GM19035 (cell line): ENCODE measurements around the gene PCDH9.
"Not testable (repeated sequence)": the region's sequence is repeated elsewhere in the genome, so short reads cannot be mapped to it uniquely, and the experiment has no call there.

Source experiments
- ATAC-seq: cut with Tn5 transposase; IDR thresholded peaks from one replicate; pipeline ENCODE4 v1.9.1; 2021; ENCODE audit not compliant: unreplicated experiment

The PCDH9 gene

DNA sequence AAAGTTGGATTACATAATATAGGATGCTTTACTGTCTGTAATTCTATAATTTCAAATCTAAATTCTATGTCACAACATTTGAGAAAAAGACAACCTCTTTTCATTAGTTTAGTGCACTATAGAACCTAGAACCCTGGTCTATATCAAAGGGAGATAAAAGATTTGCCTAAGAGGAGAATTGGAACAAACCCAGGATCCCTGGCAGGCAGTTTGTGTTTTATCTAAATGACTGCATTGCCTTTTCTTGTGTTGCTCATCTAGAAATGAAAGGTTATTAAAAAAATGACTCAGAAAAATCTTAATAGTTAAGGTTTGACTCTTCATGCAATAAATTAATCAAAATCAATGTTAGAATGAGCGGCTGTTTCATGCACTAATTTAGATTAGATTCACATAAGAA lies 96.7 kb downstream of the PCDH9 start:
- no peak for ATAC-seq

DNA sequence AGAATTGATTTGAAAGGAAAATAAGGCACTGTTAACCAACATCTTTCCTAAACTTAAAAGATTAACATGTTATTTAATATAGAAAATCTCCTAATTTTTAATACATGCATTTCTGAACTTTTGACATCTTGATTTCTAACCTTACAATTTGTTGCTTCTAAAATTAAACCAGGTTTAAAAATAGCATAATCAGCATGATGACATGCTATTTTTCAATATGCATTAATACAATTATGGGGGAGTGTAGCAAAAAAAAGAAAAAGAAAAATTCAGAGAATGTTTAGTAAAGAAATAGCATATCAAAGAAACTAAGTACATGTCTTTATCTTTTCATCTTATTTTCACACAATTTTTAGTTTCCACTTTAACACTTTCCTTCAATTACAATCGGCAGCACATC lies 98.7 kb downstream of the PCDH9 start:
- no peak for ATAC-seq

DNA sequence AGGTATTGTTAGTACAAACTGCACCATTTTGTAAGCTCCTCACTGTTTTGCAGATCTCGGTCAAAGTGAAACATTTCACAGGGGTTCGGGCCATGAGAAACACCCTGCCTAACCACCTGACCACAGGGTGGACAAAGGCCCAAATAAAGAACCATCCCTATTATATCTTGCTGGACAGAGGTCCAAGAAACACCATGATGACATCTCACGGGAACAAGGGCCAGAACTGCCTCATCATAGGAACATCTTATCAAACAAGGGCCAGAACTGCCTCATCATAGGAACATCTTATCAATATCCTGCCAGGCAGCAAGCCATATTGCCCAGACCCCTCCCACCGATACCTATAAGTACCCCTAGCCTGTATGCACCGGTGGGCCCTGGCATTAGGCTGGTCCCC lies 99.7 kb downstream of the PCDH9 start:
- ATAC-seq: no peak

DNA sequence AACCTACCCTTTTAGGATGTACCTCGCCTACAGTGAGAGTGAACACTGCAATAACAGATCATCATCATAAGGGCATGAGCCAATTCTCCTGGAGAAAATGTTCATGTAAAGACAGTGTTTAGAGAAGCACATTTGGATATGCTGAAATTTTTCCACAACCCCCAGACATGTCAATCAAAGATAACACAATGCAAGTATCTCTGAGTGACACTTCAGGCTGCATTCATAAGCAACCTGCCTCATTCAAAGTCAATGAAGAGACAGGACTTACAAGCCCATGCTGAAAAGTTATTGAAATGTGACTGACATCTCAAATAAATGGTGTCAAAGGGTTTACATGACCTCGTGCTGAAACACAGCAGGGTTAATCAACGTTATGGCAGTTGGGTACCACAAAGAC lies 102.0 kb downstream of the PCDH9 start:
- ATAC-seq: no peak

DNA sequence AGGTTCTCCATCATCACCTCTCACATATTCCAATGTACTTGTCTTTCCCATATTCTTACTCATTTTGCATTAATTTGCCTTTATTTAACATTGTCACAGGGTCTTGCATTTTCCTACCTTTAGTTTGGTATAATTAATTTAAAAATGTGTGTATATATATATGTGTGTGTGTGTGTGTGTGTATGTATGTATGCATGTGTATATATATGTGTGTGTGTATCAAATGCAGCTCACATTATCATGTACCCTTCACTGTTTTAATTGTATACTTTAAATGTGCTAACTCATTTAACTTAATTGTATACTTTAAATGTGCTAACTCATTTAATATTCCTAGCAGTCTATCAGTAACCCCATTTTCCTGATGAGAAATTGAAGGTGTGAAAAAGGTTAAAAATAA lies 104.5 kb downstream of the PCDH9 start:
- no peak for ATAC-seq

DNA sequence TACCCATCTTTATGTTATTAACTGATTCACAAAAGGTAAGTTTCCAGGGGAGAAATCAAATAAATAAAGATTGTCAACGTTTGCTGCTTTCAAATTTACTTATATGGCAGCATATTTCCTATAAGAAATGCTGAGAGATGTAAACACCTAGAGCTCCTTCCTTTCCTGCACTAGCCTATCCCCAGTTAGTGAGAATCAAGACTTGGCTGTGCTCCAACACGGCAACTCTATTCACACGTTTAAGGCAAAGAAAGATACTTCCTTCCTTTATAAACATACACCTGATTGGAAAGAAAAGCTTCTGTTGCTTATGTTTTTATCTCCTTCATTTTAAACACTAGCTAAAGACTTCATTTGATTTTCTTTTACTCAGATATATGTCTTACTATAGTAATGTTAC lies 107.0 kb downstream of the PCDH9 start:
- ATAC-seq: no peak

DNA sequence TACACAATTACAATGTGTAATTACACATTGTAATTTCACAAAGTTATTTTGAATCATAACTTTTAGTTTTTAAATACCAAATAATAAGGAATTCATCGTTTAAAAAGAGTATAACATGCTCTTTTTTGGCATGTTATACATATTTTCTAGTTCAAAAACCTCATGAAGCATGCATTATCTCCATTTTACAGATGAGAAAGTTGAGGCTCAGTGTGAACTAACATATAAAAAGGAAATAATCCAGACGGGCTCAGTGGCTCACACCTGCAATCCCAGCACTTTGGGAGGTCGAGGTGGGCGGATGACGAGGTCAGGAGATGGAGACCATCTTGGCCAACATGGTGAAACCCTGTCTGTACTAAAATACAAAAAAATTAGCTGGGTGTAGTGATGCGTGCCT lies 107.9 kb downstream of the PCDH9 start:
- no peak for ATAC-seq

DNA sequence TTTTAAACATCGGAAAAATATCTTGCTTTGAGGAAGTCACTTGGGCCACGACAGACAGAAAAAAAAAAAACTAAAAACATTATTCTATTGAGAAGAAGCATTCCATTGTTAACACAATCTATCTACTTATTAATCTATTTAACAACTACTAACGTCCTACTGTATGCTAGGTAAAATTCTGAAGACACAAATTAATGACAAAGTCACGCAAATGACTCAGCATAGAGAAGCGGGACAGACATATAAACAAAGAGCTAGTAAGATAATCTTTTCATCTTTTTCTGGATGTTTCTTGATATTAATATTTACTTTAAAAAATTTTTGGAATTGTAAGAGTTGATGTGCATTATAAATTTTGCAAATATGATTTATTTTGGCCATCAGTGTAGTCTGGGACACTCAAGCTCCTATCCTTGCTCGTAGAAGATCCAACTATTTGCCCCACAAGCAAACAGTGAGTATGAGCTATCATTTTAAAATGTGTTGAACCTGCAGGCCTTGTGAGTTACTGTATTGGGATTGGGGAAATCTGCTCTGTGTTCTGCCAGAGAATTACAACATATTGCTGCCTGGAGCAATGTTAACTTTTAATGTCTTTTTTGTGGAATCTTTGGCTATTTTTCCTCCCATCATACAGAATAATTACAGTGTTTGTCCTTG lies 109.1 kb downstream of the PCDH9 start:
- no peak for ATAC-seq

DNA sequence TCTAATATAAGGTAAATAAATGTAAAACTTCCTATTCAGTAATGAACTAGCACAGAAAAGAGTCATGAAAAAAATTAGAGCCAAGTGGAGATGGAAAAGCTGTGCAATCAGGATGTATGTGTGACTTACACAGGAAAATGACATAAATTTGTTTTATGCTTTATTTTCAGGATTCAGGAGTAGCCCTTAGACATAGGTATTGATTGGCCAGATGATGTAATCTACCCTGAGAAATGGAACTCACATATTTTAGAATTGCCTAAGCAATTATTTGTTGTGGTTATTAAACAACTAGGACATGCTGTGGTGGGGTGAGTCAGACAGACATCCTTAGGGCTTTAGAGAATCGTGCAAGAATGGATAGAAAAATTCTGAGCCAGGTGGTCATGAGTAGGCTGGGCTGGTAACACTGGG lies 110.6 kb downstream of the PCDH9 start:
- no peak for ATAC-seq

DNA sequence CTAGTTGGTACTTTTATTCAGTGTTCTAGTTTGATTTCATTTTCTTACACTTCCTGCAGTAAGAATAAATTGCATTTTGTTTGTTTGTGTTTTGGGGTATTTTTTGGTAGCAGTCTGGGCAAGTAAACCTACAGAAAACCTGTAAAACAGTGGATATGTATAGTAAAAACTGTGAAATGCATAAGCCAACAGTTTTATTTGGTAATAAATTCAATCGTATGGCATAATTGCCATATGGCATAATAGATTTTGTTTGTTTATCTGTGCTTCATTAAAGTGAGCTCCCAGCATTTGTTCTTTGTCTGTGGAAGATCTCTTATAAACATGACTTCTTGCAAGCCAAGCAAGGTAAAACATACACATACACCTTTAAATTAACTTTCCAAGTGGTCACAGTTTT lies 111.9 kb downstream of the PCDH9 start:
- no peak for ATAC-seq

DNA sequence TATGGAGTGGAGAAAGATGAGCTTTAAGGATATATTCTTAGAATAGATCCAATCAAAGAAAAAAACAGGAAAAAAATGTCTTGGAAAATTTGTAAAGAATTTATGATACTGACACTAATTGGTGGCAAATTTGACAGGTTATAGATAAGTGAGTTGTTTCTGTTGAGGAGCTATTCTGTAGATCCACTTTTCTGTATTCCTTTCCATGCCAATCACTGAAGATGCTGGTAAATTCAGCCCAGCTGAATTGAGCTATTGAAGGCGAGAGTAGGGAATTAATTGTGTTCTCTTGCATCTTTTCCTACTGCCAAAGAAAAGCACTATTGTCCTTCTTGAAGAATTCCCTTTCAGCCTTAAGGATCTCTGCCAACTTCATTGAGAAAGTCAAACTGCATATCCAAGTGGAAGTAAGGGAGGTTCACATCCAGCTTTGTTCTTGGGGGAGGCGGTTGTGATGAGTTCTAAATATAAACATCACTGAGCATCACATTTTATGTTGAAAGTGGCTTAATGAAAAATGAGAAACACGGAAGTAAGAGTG lies 113.1 kb downstream of the PCDH9 start:
- ATAC-seq: no peak

DNA sequence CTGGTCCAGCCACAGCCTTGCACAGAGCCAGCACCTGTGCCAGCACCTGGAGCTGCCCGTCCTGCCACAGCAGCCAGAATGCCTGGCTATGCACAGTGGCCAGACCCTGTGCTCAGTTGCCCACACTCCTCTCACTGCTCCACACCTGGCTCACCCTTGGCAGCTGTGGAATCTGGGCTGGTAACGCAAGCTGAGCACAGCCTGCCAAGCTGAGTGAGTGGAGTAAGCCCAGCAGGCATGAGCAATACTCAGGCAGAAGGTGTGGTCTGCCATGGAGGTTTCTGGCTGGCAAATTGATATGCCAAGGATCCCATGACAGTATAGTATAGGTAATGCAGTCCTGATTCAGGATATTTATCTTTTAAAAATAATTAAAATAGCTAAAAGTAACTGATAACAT lies 122.2 kb downstream of the PCDH9 start:
- no peak for ATAC-seq

DNA sequence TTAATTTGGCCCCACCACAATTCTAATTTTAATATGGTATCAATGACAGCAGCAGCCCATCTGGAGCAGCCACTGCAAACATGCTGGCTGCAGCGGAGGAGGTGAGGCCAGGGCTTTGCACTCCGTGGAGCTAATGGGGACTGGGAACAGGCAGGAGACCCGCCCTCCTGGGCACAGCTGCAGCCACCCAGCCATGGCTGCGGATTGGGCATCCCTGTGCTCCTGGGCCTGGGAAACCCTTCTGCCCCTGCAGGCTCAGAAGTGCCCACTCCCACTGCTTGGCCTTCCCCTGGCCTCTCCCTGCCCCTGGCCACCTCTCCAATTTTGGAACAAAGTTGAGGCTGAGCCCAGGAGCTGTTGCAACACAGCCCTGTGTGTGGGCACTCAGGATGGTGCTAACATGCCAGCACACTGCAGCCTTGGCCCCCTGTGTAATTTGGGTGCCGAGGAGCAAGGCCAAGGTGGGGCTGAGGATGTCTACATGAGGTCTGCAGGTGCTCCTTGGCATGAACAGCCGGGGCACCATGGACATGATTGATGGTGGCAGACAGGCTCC lies 123.6 kb downstream of the PCDH9 start:
- no peak for ATAC-seq

DNA sequence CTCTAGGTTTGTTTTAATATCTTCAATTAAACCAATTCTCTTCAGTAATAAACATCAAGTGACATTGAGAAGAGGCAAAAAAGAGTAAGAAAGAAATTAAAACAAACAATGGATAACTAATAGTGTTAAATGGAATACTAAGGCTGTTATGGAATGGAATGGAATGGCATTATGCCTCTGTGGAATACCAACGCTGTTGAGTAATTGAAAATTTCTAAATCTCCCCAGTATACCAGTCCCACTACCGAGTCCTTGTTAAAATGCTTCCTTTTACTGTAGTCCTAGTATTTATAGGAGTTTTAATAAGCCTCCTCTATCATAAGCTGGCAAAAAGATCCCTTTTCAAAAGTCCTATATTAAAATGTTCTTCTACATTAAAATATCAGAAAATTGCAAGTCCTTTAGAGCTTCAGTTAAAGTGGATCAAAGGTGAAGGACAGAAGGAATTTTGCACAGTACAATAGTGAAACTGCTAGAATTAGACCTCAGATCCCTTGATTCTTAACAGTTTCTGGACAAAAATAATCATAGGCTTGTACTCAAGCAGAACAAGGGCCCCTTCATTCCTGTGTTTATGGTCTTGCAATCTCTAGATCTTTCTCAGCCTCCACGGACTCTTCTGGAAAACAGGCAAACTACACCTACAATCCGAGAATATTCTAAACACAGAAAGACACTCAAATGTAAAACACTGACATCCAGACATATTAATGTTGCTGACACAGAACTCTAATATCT lies 128.2 kb downstream of the PCDH9 start:
- ATAC-seq: no peak

DNA sequence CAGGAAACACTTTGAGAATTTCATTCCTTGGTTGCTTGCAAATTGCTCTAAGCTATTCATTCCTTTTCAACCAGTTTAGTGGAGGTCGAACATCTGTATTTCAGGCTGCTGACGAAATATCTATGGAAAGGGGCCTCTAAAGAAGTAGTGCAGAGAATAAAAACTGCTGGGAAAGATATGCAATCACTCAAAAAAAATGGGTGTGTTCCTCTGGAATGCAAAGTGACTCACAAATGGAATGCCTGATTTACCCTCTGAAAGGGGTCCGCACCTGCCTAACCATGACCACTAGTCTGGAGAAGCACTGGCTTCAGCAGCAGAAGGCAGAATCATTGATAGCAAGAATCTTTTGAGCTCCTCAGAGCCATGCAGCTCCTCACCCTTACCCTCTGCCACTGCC lies 129.4 kb downstream of the PCDH9 start:
- ATAC-seq: no peak

DNA sequence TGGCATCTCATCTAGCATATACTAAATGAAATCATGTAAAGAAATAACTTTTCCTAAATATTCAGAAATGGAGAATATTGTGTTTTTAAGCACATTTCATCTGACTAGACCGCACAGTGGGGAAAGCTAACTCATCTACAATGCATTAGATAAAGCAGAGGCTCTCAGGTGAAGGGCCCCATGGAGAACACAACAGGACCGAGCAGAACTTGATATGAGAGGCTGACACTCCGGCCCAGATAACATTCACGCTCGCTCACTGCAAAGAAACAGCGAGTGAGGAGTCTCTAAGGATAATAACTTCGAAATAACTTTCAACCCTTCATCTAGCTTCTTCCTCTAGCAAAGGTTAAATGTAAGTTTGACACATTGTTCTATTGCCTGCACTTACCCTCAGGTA lies 130.6 kb downstream of the PCDH9 start:
- no peak for ATAC-seq

DNA sequence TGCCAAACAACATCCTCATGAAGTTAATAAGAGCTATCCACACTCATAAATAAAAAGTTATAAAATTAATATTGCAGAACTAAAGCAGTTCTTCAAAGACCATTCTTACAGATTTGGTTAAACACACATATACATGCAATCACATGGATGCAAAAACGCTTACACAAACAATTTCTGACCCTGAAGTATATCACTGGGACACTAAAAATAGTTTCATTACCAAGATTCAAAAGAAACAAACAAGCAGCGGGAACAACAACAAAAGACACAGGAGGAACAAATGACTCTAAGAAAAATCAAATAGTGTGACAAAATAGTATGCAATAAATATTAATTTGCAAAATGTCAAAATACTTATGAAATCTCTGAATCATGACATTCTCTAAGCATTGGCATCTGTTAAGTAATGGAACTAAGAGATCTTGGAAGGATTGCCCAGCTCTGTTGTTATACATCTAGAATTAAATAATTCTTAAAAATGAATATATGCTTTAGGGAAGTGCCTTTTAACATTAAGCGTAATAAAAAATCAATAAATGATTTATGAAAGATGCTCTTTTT lies 132.2 kb downstream of the PCDH9 start:
- ATAC-seq: no peak

DNA sequence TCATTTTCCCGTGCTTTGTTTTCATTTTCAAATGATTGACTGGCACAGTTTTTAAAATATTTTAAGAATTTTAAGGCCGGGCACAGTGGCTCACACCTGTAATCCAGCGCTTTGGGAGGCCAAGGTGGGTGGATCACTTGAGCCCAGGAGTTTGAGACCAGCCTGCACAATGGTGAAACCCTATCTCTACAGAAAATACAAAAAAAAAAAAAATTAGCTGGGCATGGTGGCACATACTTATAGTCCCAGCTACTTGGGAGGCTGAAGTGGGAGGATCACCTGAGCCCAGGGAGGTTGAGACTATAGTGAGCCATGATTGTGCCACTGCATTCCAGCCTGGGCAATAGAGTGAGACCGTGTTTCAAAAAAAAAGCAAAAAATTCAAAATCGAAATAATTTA lies 133.2 kb downstream of the PCDH9 start:
- not testable (repeated sequence) for ATAC-seq

DNA sequence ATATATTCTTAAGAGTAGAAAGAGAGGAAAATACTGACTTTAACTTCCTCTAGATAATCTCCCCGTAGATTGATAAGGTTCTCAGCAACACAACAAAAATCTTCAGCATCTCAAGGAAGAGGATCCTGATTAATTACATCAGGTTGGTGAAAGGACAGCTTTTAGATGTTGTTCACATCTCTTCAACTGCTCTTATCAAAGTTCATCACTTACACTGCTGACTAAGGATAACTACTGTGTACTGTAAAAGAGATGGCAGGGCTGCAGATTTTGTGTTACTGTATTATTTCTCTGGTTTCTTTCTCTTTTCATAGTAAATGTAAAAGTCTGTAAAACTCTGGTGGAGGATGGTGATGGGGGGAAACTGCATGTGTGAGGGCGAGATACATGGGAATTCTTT lies 133.7 kb downstream of the PCDH9 start:
- no peak for ATAC-seq

DNA sequence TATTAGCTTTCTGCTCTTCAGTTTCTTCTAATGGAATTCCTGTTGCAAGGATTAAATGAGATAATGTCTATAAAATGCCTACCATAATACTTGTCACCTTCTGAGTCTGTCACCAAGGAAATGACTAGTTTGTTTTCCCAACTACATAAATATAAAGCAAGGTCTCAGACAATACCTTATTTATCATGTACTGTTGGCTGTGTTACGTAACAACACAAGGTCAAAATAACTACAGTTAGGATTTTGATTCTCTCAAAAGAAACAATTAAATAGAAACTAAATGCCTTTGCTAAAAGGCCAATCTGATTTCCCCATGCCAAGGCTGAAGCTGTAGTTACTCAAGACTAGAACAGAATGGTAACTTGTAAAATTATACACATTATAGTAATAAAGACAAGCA lies 134.5 kb downstream of the PCDH9 start:
- ATAC-seq: no peak

DNA sequence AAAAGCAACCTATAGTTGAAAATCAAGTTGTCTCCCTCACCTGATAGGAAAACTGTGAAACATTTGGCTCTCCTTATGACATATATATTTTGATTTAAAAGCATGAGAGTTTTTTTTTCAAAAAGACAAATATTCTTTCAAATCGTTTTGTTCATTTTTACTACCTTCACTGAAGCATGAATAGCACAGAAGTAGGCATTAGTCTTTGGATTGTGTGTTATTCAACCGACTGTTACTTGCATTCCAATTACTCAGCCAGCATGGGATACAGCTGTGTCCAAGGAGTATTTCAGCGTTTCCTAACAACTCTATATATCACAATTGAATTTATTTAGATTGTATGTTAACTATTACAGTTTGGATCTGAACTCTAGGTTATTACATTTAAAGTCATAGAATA lies 135.2 kb downstream of the PCDH9 start:
- ATAC-seq: no peak

DNA sequence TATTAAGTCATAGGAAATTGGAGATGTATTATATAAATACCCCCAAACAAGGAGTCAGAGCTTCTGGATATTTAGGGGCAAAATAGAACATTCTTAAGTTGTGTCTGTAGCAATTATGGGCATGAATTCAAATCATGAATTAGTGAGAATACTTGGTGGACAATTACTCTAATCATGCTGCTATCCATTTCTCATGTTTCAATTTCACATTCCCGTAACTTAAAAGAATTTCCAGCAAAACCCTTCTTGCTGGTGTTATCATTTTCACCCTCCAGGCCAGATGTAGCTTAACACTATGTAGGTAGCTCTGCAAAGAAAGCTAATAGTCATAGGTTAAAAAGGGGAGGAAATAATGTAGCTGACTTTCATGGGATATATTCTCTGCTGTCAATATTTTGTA lies 136.1 kb downstream of the PCDH9 start:
- ATAC-seq: no peak
